Activated naive CD4-positive, alpha-beta T cell treated with anti-CD3 and anti-CD28 coated beads, Interleukin-2, amount 50 U/mL, for 24 hours (primary cell): Measurements from ENCODE around the gene EHMT1.
A peak's percentile ranks its signal among the peaks of the same experiment; 100 is the strongest.

Experiments used
- H3K27ac Mint-ChIP-seq: one replicate; pipeline ENCODE4 v1.8.0; 2021; ENCODE audit warnings: mild to moderate bottlenecking, mixed read lengths
- H3K27me3 Mint-ChIP-seq: one replicate; pipeline ENCODE4 v1.8.0; 2021; ENCODE audit warnings: mixed read lengths
- H3K36me3 Mint-ChIP-seq: one replicate; pipeline ENCODE4 v1.8.0; 2021; ENCODE audit warnings: mixed read lengths
- H3K4me1 Mint-ChIP-seq: one replicate; pipeline ENCODE4 v1.8.0; 2021; ENCODE audit warnings: mixed read lengths
- H3K4me3 Mint-ChIP-seq: one replicate; pipeline ENCODE4 v1.8.0; 2021; ENCODE audit warnings: mild to moderate bottlenecking, mixed read lengths
- H3K9me3 Mint-ChIP-seq: one replicate; pipeline ENCODE4 v1.8.0; 2021; ENCODE audit warnings: mixed read lengths

The EHMT1 gene

DNA sequence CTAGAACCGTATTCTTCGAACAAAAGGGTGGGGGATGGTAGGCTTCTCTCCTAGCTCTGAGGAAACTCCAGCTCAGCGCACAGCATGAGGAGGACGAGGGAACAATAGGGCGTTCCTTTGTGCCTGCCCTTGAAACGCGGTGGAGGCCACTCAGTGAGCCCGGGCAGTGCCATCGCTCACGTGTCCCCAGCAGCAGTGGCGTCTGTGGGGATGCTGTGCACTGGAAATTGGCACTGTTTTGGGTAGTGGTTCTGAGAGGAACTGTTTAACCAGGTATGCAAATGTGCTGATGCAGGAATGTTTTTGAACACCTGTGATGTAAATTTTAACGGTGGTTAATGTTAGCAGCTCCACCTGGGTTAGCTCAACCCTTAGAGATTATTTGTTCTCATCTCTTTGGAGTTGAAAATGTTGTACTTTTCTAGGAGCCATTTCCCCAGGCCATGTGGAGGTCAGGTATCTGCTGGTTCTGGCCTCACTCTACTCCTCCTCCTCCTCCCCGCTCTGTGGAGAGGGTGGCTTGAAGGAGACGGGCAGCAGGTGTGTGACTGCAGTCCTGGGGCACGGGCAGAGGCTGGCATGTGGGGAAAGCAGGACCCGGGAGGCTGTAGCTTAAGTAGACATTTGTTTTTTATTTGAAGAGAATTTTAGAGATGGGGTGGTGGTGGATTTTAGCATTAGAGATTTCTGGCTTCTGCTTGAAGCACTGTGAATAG is 48.3 kb downstream of the EHMT1 start:
- H3K9me3 Mint-ChIP-seq, result no peaks in the 10 kb centered on the region
- no peaks in the 10 kb centered on the region for H3K27me3 Mint-ChIP-seq
- peaks cover 76% of the 10 kb centered on the region for H3K4me1 Mint-ChIP-seq
- H3K36me3 Mint-ChIP-seq, result peaks cover 8% of the 10 kb centered on the region
- H3K27ac Mint-ChIP-seq, result peak overlapping the region; percentile 76
- H3K4me3 Mint-ChIP-seq, result no peak overlapping the region

DNA sequence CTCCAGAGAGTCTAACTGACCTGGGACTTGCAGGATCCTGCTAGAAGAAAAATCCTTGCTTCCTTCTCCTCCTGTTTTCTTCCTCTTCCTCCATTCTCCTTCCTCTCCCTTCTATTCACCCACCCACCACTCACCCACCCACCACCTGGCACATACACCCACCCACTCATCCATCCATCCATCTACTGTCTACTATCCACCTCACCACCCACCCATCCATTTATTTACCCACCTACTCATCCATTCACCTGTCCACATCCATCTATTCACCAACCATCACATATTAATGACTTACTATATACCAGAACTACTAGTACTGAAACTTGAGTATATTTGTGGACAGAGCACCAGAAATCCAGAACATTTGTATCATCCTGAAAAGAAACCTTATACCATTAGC is 49.4 kb downstream of the EHMT1 start:
- Mint-ChIP-seq H3K4me3 (no peak overlapping the region), H3K9me3 (no peaks in the 10 kb centered on the region), H3K4me1 (peaks cover 82% of the 10 kb centered on the region), H3K36me3 (peaks cover 8% of the 10 kb centered on the region), H3K27me3 (no peaks in the 10 kb centered on the region), H3K27ac (peak overlapping the region; percentile 85)

DNA sequence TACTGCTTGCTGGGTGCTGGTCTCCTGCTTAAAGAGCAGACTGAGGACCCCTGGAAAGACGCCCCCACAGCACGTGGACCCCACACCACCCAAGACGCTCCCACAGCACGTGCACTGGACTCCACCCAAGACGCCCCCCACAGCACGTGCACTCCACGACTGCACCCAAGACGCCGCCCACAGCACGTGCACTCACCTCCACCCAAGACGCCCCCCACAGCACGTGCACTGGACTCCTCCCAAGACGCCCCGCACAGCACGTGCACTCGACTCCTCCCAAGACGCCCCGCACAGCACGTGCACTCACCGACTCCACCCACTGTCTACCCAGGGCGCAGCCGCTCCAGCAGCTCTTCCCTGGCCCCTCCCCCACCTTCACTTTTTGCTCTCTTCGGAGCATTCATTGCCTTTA is 50.5 kb downstream of the EHMT1 start:
- Mint-ChIP-seq H3K27ac (no peak overlapping the region), H3K4me3 (no peak overlapping the region), H3K27me3 (no peaks in the 10 kb centered on the region), H3K4me1 (peaks cover 82% of the 10 kb centered on the region), H3K9me3 (no peaks in the 10 kb centered on the region), H3K36me3 (peaks cover 8% of the 10 kb centered on the region)

DNA sequence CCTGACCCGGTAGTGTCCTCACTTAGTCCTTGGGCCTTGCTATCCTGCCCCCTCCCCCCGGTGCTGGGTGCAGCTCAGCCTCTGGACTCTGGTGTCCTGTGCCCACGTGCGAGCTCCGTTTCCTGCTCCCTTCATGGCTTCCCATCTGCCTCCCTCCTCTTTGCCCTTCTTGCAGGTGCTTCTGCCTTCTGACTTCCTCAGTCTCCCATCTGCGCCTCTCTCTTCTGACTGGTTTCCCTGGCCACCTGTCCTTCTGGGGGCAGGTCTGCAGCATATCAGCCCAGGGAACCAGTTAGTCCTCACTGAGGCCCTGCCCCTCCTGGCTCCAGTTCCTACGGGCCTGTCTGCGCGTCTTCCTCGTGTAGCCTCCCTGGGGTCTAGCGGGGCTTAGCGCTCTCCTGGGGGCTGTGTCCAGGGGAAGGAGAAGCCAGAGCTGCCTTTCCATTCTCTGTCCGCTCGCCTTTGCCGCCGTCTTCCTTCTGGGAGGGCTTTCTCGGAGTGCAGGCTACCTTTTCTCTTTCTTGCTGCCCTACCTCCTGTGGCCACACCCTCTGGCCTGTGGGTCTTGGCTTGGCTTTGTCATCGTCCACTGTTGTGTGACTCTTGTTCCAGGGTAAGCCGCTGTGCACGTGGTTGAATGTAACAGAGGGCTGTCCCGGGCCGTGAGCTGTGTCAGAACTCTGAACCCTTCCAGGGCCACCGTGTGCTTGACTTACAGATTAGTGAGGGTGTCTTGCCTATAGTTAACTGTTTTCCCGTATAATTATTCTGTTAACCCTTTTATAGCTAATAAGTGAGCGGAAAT is 51.8 kb downstream of the EHMT1 start:
- Mint-ChIP-seq H3K4me1 (peaks cover 83% of the 10 kb centered on the region), H3K4me3 (no peak overlapping the region), H3K27me3 (no peaks in the 10 kb centered on the region), H3K36me3 (peaks cover 11% of the 10 kb centered on the region), H3K9me3 (no peaks in the 10 kb centered on the region), H3K27ac (peak overlapping the region; percentile 68)

DNA sequence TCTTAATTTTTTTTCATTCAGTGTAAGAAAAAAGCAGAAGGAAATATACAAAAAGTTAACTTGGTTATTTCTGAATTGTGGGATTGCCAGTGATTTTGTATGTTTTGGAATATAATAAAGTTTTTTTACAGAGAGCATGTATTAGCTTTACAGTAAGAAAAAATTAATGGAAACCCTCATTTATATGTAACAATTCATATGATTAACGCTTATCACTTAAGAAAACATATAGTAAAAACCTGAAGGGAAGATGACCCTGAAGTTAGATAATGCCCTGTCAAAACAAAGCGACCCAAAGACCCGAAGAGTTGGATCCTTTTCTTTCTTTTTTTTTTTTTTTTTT is 52.4 kb downstream of the EHMT1 start:
- peaks cover 77% of the 10 kb centered on the region for H3K4me1 Mint-ChIP-seq
- H3K9me3 Mint-ChIP-seq, result no peaks in the 10 kb centered on the region
- no peak overlapping the region for H3K27ac Mint-ChIP-seq
- H3K36me3 Mint-ChIP-seq, result peaks cover 11% of the 10 kb centered on the region
- no peak overlapping the region for H3K4me3 Mint-ChIP-seq
- no peaks in the 10 kb centered on the region for H3K27me3 Mint-ChIP-seq

DNA sequence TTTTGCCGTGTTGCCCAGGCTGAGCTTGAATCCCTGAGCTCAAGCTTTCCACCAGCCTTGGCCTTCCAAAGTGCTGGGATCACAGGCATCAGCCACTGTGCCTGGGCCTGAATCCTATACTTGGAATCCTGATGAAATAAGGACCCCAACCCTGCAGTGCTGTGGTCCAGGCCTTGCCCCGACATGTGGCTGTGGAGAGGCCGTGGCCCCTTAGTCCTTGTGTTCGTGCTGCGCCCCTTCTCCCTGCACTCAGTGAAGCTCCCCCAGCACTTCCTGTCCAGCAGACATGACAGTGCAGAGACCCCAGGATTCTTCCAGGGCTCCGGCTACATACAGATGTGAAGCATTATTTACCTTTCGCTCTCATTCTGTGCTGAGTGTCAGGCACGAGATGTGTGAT is 52.9 kb downstream of the EHMT1 start:
- Mint-ChIP-seq H3K27ac (no peak overlapping the region), H3K27me3 (no peaks in the 10 kb centered on the region), H3K4me1 (peaks cover 72% of the 10 kb centered on the region), H3K4me3 (no peak overlapping the region), H3K9me3 (no peaks in the 10 kb centered on the region), H3K36me3 (peaks cover 11% of the 10 kb centered on the region)

DNA sequence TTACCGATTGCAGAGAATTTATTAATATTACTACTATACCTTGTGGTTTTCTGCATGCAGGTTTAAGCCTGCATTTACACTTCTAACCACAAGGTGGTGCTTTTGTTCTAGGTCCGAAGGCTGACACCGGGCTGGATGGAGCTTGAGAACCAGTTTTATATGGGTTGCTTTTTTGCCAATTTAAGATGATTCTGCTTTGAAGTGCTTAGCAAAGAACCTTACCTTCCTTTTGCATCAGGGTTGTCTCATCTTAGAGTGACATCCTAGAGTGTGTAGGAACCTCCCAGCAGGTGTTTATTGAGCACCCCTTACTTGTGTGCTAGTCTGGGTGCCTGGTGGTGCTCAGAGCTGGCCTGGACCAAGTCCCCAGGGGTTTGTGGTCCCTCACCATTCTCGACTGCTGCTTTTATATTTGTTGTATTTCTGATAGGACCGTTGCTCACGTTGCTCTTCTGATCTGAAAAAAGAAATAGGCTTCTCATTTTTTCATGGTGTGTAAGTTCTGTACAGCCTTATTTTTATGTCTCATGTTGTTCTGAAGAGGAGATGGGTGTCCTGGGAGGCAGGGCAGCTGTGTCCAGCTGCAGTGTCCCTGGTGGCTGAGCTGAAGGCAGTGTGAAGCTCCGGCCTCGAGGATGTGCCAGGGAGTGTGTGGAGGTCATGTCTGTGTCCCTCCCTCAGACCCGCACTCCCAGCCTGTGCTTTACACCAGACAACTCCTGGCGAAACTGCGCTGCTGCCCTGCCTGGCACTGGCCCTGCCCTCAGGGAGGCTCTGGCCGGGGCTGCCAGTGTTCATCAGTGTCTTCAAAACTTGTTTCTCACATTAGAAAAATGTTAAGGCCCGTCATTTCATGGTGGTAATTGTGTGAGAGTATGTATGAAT is 54.3 kb downstream of the EHMT1 start:
- peak overlapping the region; percentile 57 for H3K27ac Mint-ChIP-seq
- peaks cover 63% of the 10 kb centered on the region for H3K4me1 Mint-ChIP-seq
- no peak overlapping the region for H3K4me3 Mint-ChIP-seq
- no peaks in the 10 kb centered on the region for H3K9me3 Mint-ChIP-seq
- H3K27me3 Mint-ChIP-seq, result no peaks in the 10 kb centered on the region
- peaks cover 11% of the 10 kb centered on the region for H3K36me3 Mint-ChIP-seq

DNA sequence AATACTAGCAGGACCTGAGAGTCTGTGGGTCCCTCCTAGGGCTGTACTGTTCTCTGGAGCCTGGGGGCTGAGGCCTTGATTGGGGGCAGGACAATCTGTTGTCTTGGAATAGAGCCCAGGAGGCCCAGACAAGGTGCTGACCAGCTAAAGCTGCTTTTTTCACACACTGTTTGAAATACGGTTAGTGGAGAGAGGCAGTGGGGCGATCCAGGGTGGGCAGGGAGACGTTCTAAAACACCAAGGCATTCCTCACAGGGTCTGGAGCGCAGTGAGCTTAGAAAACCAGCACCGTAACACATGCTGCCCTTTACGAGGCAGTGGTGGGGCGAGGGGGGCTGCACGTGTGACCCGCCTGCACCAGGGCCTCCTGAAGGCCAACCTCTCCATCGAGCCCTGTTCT is 55.1 kb downstream of the EHMT1 start:
- Mint-ChIP-seq H3K4me3 (no peak overlapping the region), H3K4me1 (peaks cover 60% of the 10 kb centered on the region), H3K36me3 (peaks cover 7% of the 10 kb centered on the region), H3K27me3 (no peaks in the 10 kb centered on the region), H3K9me3 (no peaks in the 10 kb centered on the region), H3K27ac (no peak overlapping the region)

DNA sequence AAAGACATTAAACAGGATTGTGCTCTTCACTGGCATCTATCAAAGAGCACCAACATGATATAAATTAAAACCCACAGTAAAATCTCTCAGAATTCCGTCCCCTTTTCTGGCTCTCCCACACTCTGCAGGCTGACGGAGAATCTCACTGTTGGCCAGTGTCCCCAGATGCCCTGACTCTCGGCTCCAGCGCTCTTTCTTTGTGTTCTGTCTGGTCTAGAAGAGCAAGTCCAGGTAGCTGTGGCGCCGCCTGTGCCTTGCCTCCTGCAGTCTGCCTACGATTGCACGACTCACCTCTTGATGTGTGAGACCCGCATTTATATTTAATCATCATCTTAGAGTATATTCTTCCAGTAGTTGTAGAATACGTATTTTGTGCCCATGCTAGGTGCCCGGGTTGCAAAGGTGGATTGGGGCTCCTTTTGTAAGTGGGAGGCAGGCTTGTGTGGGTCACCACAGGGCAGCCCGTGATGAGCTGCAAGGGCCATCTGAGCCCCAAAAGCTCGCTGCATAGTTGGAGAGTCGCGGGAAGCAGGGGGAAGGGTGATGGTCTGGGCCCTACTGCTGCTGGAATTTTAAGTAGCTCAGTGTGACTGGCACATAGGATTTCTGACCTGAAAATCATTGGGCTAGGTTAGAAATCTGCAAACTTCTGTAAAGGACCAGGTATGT is 55.6 kb downstream of the EHMT1 start:
- Mint-ChIP-seq H3K4me3 (no peak overlapping the region), H3K4me1 (peaks cover 58% of the 10 kb centered on the region), H3K27ac (peak overlapping the region; percentile 41), H3K9me3 (no peaks in the 10 kb centered on the region), H3K27me3 (no peaks in the 10 kb centered on the region), H3K36me3 (peaks cover 4% of the 10 kb centered on the region)

DNA sequence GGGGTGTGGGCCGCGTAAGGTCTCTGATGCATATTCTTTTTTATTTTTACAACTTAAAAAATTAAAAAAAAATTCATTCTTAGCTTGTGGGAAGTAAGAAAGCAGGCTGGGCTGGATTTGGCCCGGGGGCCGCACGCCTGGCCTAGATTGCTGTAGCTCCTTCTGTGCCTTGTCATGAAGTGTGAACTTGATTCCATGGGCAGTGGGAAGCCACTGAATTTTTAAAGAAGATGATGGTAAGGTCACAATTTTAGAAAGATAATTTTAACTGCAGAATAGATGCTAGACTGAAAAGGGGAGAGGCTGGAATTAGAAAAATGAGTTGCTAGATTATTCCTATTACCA is 56.1 kb downstream of the EHMT1 start:
- no peaks in the 10 kb centered on the region for H3K9me3 Mint-ChIP-seq
- no peaks in the 10 kb centered on the region for H3K27me3 Mint-ChIP-seq
- no peak overlapping the region for H3K4me3 Mint-ChIP-seq
- peaks cover 60% of the 10 kb centered on the region for H3K4me1 Mint-ChIP-seq
- peaks cover 4% of the 10 kb centered on the region for H3K36me3 Mint-ChIP-seq
- no peak overlapping the region for H3K27ac Mint-ChIP-seq

DNA sequence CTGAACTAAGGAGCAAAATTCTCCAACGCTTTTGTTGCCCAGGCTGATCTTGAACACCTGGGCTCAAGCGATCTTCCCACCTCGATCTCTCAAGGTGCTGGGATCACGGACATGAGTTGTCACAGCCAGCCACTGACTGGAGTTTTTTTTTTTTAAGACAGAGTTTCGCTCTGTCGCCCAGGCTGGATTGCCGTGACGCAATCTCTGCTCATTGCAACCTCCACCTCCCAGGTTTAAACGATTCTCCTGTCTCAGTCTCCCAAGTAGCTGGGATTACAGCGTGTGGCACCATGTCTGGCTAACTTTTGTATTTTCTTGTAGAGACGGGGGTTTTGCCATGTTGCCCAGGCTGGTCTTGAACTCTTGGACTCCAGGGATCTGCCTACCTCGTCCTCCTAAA is 58.2 kb downstream of the EHMT1 start:
- H3K4me1 Mint-ChIP-seq, result peaks cover 53% of the 10 kb centered on the region
- H3K4me3 Mint-ChIP-seq, result no peak overlapping the region
- no peaks in the 10 kb centered on the region for H3K27me3 Mint-ChIP-seq
- H3K36me3 Mint-ChIP-seq, result peaks cover 5% of the 10 kb centered on the region
- no peak overlapping the region for H3K27ac Mint-ChIP-seq
- H3K9me3 Mint-ChIP-seq, result no peaks in the 10 kb centered on the region

DNA sequence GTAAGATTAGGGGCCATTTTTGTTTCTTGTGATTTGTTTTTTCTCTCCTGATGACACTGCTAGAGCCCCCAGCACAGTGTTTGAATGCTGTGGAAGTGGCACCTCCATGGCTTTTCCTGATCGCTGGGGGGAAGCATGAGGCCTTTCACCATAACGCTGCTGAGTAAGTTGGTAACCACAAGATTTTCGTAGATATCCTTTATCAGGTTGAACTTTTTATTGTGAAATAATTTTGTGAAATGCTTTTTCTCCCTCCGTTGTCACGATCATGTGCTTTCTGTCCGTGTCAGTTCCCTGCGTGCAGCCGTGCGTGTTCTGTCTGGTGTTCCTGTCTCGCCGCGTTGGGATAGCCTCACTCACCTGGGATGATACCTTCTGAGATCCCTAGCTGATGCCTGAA is 59.4 kb downstream of the EHMT1 start:
- no peaks in the 10 kb centered on the region for H3K27me3 Mint-ChIP-seq
- H3K4me3 Mint-ChIP-seq, result no peak overlapping the region
- no peak overlapping the region for H3K27ac Mint-ChIP-seq
- H3K36me3 Mint-ChIP-seq, result peaks cover 5% of the 10 kb centered on the region
- H3K9me3 Mint-ChIP-seq, result no peaks in the 10 kb centered on the region
- H3K4me1 Mint-ChIP-seq, result peaks cover 47% of the 10 kb centered on the region

DNA sequence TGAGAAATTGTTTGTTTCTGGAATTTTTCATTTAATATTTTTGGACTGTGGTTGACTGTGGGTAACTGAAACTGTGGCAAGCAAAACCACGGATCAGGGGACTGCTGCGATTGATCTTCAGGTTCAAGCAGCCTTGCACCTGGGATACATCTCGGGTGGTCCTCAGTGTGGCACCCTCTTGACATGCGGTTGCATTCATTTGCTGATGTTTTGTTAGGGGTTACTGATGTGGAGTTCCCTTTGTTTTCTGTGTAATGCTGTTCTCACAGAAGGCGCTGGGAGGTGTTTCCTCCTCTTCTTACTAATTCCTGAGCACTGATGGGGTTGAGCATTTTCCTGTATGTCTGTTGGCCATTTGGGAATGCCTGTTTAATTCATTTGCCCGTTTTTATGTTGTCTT is 60.4 kb downstream of the EHMT1 start:
- Mint-ChIP-seq H3K27ac (no peak overlapping the region), H3K27me3 (no peaks in the 10 kb centered on the region), H3K36me3 (peaks cover 5% of the 10 kb centered on the region), H3K9me3 (no peaks in the 10 kb centered on the region), H3K4me1 (peaks cover 42% of the 10 kb centered on the region), H3K4me3 (no peak overlapping the region)

DNA sequence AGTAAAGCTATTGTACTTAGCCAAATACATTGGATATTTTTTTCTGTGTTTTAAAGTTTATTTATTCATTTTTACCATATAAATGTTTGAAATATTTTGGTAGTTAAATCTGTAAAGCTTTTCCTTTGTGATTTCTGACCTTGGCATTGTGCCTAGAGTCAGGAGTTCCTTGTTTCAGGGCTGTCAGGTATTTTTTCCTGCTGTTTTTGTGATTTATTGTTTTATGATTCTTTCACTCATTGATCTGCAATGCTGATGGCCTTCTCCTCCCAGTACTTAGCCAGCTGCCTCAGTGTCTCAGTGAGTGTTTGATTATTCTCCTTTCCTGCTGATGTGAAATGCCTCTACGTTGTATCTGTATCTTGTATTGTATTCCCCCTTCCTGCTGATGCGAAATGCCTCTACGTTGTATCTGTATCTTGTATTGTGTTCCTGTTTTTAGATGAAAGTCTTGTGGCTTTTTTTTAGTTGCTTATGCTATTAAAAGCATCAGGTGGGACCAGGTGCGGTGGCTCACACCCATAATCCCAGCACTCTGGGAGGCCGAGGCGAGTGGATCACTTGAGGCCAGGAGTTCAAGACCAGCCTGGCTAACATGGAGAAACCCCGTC is 61.0 kb downstream of the EHMT1 start:
- no peak overlapping the region for H3K4me3 Mint-ChIP-seq
- H3K9me3 Mint-ChIP-seq, result no peaks in the 10 kb centered on the region
- H3K27ac Mint-ChIP-seq, result peak overlapping the region; percentile 4
- peaks cover 5% of the 10 kb centered on the region for H3K36me3 Mint-ChIP-seq
- H3K4me1 Mint-ChIP-seq, result peaks cover 41% of the 10 kb centered on the region
- H3K27me3 Mint-ChIP-seq, result no peaks in the 10 kb centered on the region
